Tongue (tissue), 2 donors: ENCODE data around the gene PKDREJ. TPM values are rescaled to one million over a fixed set of nuclear protein-coding genes. Genes with fewer than 3 reads are reported as not detected.
"Not testable (repeated sequence)": the region's sequence is repeated elsewhere in the genome, so short reads cannot be mapped to it uniquely, and the experiment has no call there.

Source experiments
- DNase-seq: peaks from one replicate; pipeline ENCODE4 v3.0.0-alpha.2; 2015
- total RNA-seq: library from RNA; depleted of rRNA; stranded (reverse); fragments of >200 nt; gene quantifications from one replicate; pipeline ENCODE4 v1.2.3, GENCODE V29; 2014

PKDREJ gene
- total RNA-seq, 1 donor from 2014 or later = 0.10 TPM

GRCh38 chr22:46267431-46268279, 4.5 kb upstream of the PKDREJ start, which contains the start of gene TTC38:
Gene TTC38, plus strand, starts transcription at chr22:46268008. Its CDS starts 32 bp downstream, at chr22:46268040.
- DNase-seq = peak; percentile 92

- DNase-seq = not testable (repeated sequence)
These were observed 2.5 kb upstream of the PKDREJ start for GRCh38 chr22:46265627-46266026.

- DNase-seq = not testable (repeated sequence)
These were observed 1.4 kb upstream of the PKDREJ start for GRCh38 chr22:46264520-46264919.

- peak; percentile 47 for DNase-seq
These were observed 511 bp downstream of the PKDREJ start for GRCh38 chr22:46262449-46263215.

- no peak for DNase-seq
These were observed 3.1 kb downstream of the PKDREJ start for GRCh38 chr22:46260038-46260437.

GRCh38 chr22:46259374-46259773, 3.8 kb downstream of the PKDREJ start:
- DNase-seq = no peak

- no peak for DNase-seq
These were observed 6.7 kb downstream of the PKDREJ start for GRCh38 chr22:46256358-46256958.

- DNase-seq = no peak
These were observed 11.2 kb downstream of the PKDREJ start for GRCh38 chr22:46251816-46252380.

GRCh38 chr22:46251266-46251665, 11.9 kb downstream of the PKDREJ start:
- DNase-seq = no peak

- no peak for DNase-seq
These were observed 12.4 kb downstream of the PKDREJ start for GRCh38 chr22:46250783-46251125.

GRCh38 chr22:46250035-46250782, 12.9 kb downstream of the PKDREJ start, which contains the start of gene CDPF1:
Gene CDPF1, minus strand, starts transcription at chr22:46250293. Its CDS starts 2,009 bp downstream, at chr22:46248284.
- DNase-seq = peak; percentile 94

- no peak for DNase-seq
These were observed 15.6 kb downstream of the PKDREJ start for GRCh38 chr22:46247443-46247975.

GRCh38 chr22:46246178-46246577, 17.0 kb downstream of the PKDREJ start:
- DNase-seq = no peak

- peak; percentile 87 for DNase-seq
These were observed 17.6 kb downstream of the PKDREJ start for GRCh38 chr22:46245511-46245910.

GRCh38 chr22:46244771-46245170, 18.4 kb downstream of the PKDREJ start:
- DNase-seq = no peak

- DNase-seq = no peak
These were observed 21.1 kb downstream of the PKDREJ start for GRCh38 chr22:46242076-46242475.

GRCh38 chr22:46241396-46242007, 21.6 kb downstream of the PKDREJ start:
- no peak for DNase-seq

- no peak for DNase-seq
These were observed 22.2 kb downstream of the PKDREJ start for GRCh38 chr22:46240907-46241306.

- DNase-seq = no peak
These were observed 22.6 kb downstream of the PKDREJ start for GRCh38 chr22:46240506-46240905.

GRCh38 chr22:46240073-46240472, 23.1 kb downstream of the PKDREJ start:
- no peak for DNase-seq
